ENCODE results near the gene SLC25A26.

DNA sequence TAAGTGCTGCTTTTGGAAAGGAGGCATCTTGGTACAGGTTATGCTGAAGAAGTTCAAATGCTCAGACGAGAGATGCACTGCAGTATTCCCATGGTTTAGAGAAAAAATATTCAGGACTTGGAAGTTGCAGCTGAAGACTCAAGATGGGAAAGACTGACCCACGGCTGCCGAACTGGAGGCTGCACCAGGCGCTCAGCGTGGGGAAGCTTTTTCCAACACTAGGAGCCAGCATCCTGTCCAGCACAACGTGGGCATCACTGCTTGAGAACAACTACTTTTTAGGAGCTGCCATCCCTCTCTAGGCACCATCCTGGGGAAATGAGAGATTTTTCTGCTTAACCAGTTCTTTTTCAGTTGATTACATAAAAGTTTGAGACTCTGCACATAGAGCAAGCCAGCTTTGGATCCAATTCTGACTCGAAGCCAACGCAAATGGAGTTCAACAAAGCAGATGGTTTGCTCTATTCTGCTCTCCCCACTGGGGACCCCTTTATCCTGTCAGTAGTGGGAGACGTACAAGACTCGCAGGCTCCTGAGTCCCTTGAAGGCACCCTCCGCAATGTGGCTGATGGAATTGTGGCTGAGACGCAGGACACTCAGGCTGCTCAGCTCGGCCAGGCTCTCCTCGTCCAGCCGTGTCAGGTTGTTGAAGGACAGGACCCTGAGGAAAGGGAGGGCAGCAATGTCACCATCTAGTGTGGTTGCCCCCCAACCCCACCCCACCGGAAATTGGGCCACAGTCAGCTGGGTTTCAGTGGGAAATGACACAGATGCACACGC, 186.2 kb downstream of the SLC25A26 start:
- TF ChIP-seq, protein P1, sequence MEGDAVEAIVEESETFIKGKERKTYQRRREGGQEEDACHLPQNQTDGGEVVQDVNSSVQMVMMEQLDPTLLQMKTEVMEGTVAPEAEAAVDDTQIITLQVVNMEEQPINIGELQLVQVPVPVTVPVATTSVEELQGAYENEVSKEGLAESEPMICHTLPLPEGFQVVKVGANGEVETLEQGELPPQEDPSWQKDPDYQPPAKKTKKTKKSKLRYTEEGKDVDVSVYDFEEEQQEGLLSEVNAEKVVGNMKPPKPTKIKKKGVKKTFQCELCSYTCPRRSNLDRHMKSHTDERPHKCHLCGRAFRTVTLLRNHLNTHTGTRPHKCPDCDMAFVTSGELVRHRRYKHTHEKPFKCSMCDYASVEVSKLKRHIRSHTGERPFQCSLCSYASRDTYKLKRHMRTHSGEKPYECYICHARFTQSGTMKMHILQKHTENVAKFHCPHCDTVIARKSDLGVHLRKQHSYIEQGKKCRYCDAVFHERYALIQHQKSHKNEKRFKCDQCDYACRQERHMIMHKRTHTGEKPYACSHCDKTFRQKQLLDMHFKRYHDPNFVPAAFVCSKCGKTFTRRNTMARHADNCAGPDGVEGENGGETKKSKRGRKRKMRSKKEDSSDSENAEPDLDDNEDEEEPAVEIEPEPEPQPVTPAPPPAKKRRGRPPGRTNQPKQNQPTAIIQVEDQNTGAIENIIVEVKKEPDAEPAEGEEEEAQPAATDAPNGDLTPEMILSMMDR (IDR thresholded peaks at IDR 0.05; ENCODE audit: poor library complexity) = no peak
- TF ChIP-seq EZH2 (IDR thresholded peaks at IDR 0.05; ENCODE audit: borderline replicate concordance) (no peak), EZH2phosphoT487 (IDR thresholded peaks at IDR 0.05; ENCODE audit: low read depth, severe bottlenecking, unreplicated experiment) (no peak)

All from hepatocyte (in vitro differentiated cells).